HCT116 (cell line): ENCODE data around the gene DNMT1. TPM values are rescaled to one million over a fixed set of nuclear protein-coding genes. Genes with fewer than 3 reads are reported as not detected.
A peak's percentile ranks its signal among the peaks of the same experiment; 100 is the strongest.

Source experiments
- ATAC-seq: fragments of 200-7000 bp; cut with Tn5 transposase; 2 replicates; pipeline ENCODE4 v1.9.1; 2020; ENCODE audit warnings: mild to moderate bottlenecking, moderate library complexity
- BruUV-seq: library from RNA; stranded (reverse); fragments of 400-500 nt; replicated peaks from 2 replicates; lab custom pipeline; 2021; lab: Mats Ljungman, UMichigan
- CTCF ChIA-PET: fragments of 300-600 bp; sonication (Branson Sonifier 250); formaldehyde crosslinking; loops from one replicate; lab custom pipeline; 2021; ENCODE audit warnings: antibody characterized with exemption; lab: Charles Lee
- POLR2A ChIA-PET: fragments of 300-600, 350-600 bp; sonication (Branson Sonifier 250); formaldehyde crosslinking; loops from one replicate; lab custom pipeline; 2021; ENCODE audit warnings: antibody characterized with exemption; lab: Charles Lee
- RAD21 ChIA-PET, 2 experiments: fragments of 300-600 bp; sonication (Branson Sonifier 250); formaldehyde crosslinking; loops; one replicate each; lab custom pipeline; 2023; ENCODE audit warnings: low total read pairs in 2 of 2; ENCODE audit not compliant: uncharacterized antibody in 2 of 2, unreplicated experiment in 2 of 2, low non-redundant PET in 1 of 2; lab: Charles Lee
- DNase-seq: peaks from one replicate; pipeline ENCODE4 v3.0.0-alpha.2; 2010; ENCODE audit warnings: low read depth, low spot score
- H2AFZ ChIP-seq: fragments of 200-600 bp; shearing (Covaris generic), sonication (generic); 2 replicates; pipeline ENCODE4 v1.6.1; 2017; ENCODE audit warnings: low read depth, mixed run types, mixed read lengths, antibody characterized with exemption, low read length; ENCODE audit not compliant: poor library complexity, severe bottlenecking
- H3K27ac ChIP-seq: 2 replicates; pipeline ENCODE4 v1.5.1; 2012; ENCODE audit warnings: low read depth, low read length
- H3K27me3 ChIP-seq: fragments of 200-600 bp; sonication (generic); 2 replicates; pipeline ENCODE4 v1.6.1; 2016; ENCODE audit warnings: mixed run types, low read length, mixed read lengths; ENCODE audit not compliant: insufficient read depth
- H3K36me3 ChIP-seq, 2 experiments: fragments of 200-500 bp in 1 of 2; fragments of 200-600 bp in 1 of 2; sonication (Bioruptor generic) in 1 of 2; sonication (generic) in 1 of 2; 2 replicates each; pipeline versions ENCODE4 v1.5.1 to v1.6.1; 2014 to 2016; ENCODE audit warnings: low read length in 2 of 2, inconsistent platforms in 1 of 2, mixed read lengths in 1 of 2, mixed run types in 1 of 2; ENCODE audit not compliant: insufficient read depth in 2 of 2, control insufficient read depth in 1 of 2
- H3K4me1 ChIP-seq, 2 experiments: fragments of 200-600 bp in 1 of 2; sonication (generic) in 1 of 2; 2 replicates each; pipeline versions ENCODE4 v1.5.1 to v1.6.1; 2012 to 2017; ENCODE audit warnings: low read length in 2 of 2, inconsistent platforms in 1 of 2, mild to moderate bottlenecking in 1 of 2, mixed read lengths in 1 of 2, mixed run types in 1 of 2, moderate library complexity in 1 of 2; ENCODE audit not compliant: insufficient read depth in 2 of 2, control insufficient read depth in 1 of 2
- H3K4me2 ChIP-seq: fragments of 200-600 bp; sonication (generic); 2 replicates; pipeline ENCODE4 v1.6.1; 2017; ENCODE audit warnings: mixed run types, low read length, mixed read lengths
- H3K4me3 ChIP-seq, 2 experiments: fragments of 200-600 bp in 1 of 2; sonication (generic) in 1 of 2; replicated peaks in 1 of 2; 2 replicates each; pipeline ENCODE4 v1.5.1; 2011 to 2016; ENCODE audit warnings: low read length in 2 of 2, control low read depth in 1 of 2, low read depth in 1 of 2, mild to moderate bottlenecking in 1 of 2, mixed read lengths in 1 of 2, mixed run types in 1 of 2
- H3K79me2 ChIP-seq: fragments of 200-600 bp; sonication (generic); 2 replicates; pipeline ENCODE4 v1.6.1; 2017; ENCODE audit warnings: mild to moderate bottlenecking, mixed run types, low read length, moderate library complexity, mixed read lengths; ENCODE audit not compliant: insufficient read depth
- H3K9ac ChIP-seq: fragments of 200-600 bp; sonication (generic); 2 replicates; pipeline ENCODE4 v1.6.1; 2016; ENCODE audit warnings: low read length, mixed read lengths
- H3K9me2 ChIP-seq: fragments of 200-600 bp; sonication (generic), shearing (Covaris generic); 2 replicates; pipeline ENCODE4 v1.6.1; 2017; ENCODE audit warnings: mixed run types, mild to moderate bottlenecking, moderate library complexity; ENCODE audit not compliant: insufficient read depth
- H3K9me3 ChIP-seq, 2 experiments: fragments of 200-500 bp in 1 of 2; fragments of 200-600 bp in 1 of 2; sonication (Bioruptor generic) in 1 of 2; sonication (generic) in 1 of 2; 2 replicates each; pipeline ENCODE4 v1.6.1; 2014 to 2017; ENCODE audit warnings: low read length in 2 of 2, mixed read lengths in 2 of 2, inconsistent platforms in 1 of 2, low read depth in 1 of 2, mild to moderate bottlenecking in 1 of 2, mixed run types in 1 of 2, moderate library complexity in 1 of 2; ENCODE audit not compliant: control insufficient read depth in 1 of 2, insufficient read depth in 1 of 2
- H4K20me1 ChIP-seq: fragments of 200-600 bp; sonication (generic), shearing (Covaris generic); 2 replicates; pipeline ENCODE4 v1.6.1; 2017; ENCODE audit warnings: mixed run types, mild to moderate bottlenecking, moderate library complexity; ENCODE audit not compliant: insufficient read depth
- CBX3 ChIP-seq: IDR thresholded peaks from 2 replicates; pipeline ENCODE4 v1.6.1; 2012; ENCODE audit warnings: low read depth
- CEBPB ChIP-seq: IDR thresholded peaks from 2 replicates; pipeline ENCODE4 v1.6.1; 2012; ENCODE audit warnings: low read depth
- CTCF ChIP-seq, 3 experiments: fragments of 200-600 bp in 1 of 3; sonication (generic) in 1 of 3; IDR thresholded peaks in 2 of 3; conservative IDR thresholded peaks in 1 of 3; 2 replicates each; pipeline ENCODE4 v1.5.1; 2012 to 2017; ENCODE audit warnings: low read depth in 2 of 3, low read length in 2 of 3, antibody characterized with exemption in 1 of 3, borderline replicate concordance in 1 of 3, control low read depth in 1 of 3, mild to moderate bottlenecking in 1 of 3, mixed read lengths in 1 of 3, mixed run types in 1 of 3, moderate library complexity in 1 of 3; ENCODE audit not compliant: insufficient read depth in 1 of 3
- FOSL1 ChIP-seq: IDR thresholded peaks from 2 replicates; pipeline ENCODE4 v1.6.1; 2012; ENCODE audit warnings: low read depth
- RAD21 ChIP-seq: IDR thresholded peaks from 2 replicates; pipeline ENCODE4 v1.6.1; 2012; ENCODE audit warnings: low read depth, mild to moderate bottlenecking
- SIN3A ChIP-seq: IDR thresholded peaks from 2 replicates; pipeline ENCODE4 v1.6.1; 2012; ENCODE audit warnings: low read depth
- TCF7L2 ChIP-seq: IDR thresholded peaks from 2 replicates; pipeline ENCODE4 v1.7.0; 2011; ENCODE audit warnings: borderline replicate concordance, inconsistent platforms; ENCODE audit not compliant: insufficient read depth, insufficient read length; ENCODE audit errors: extremely low read depth
- intact Hi-C: fragments of 100-400 bp; cut with micrococcal nuclease; formaldehyde crosslinking; loops from 2 replicates; pipeline ENCODE4 v1.10.0; 2022
- total RNA-seq: library from RNA; stranded (reverse); gene quantifications from one replicate; pipeline ENCODE4 v1.2.1, GENCODE V29; 2021; ENCODE audit not compliant: unreplicated experiment
- TF ChIP-seq, protein P1 (sequence below): IDR thresholded peaks from 2 replicates; pipeline ENCODE4 v1.6.1; 2011; ENCODE audit warnings: mild to moderate bottlenecking, low read length, moderate library complexity; ENCODE audit not compliant: insufficient replicate concordance; ENCODE audit errors: extremely low read depth

Gene DNMT1
- total RNA-seq, 1 experiment from 2014 or later: 235 TPM

DNA sequence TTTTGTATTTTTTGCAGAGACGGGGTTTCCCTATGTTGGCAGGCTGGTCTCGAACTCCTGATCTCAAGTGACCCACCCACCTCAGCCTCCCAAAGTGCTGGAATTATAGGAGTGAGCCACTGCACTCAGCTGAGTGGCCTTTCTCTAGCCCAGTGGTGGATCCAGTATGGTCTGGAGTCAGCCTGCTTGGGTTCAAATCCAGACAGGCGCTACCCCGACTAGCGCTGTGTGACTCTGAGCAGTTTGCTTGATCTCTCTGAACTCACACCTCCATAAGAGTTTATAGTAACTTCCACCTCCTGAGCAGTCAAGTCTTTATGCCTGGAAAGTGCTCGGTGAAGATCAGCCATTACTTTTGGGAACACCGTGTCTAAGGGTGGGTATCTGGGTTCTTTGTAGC, 25.9 kb upstream of the DNMT1 start:
- Histone ChIP-seq H3K27me3 (no peaks in the 10 kb centered on the region), H3K79me2 (no peaks in the 10 kb centered on the region), H3K4me3 (no peak overlapping the region), H3K36me3 (no peaks in the 10 kb centered on the region), H3K4me1 (peaks cover 0 to 2% of the 10 kb centered on the region in 2 experiments; a peak in 2 of 4 replicates), H2AFZ (no peak overlapping the region), H3K27ac (no peak overlapping the region), H3K9me2 (no peaks in the 10 kb centered on the region), H4K20me1 (no peaks in the 10 kb centered on the region), H3K9me3 (no peaks in the 10 kb centered on the region), H3K9ac (no peak overlapping the region), H3K4me2 (no peak overlapping the region)
- intact Hi-C loops: no loop called here
- ATAC-seq: no peak
- TF ChIP-seq CBX3 (no peak), FOSL1 (no peak), RAD21 (no peak), TCF7L2 (no peak), CTCF (IDR thresholded peaks at IDR 0.05 in 2 of 3, conservative IDR thresholded peaks at IDR 0.05 in 1 of 3; ENCODE audit: borderline replicate concordance in 1 of 3, insufficient read depth in 1 of 3, low read depth in 2 of 3, low read length in 2 of 3) (no peak), SIN3A (no peak), CEBPB (no peak)
- RAD21 ChIA-PET: no interaction called here
- POLR2A ChIA-PET: interaction anchor here (1.4 kb wide), 1 partner anchor 30 kb away, joined by 3 read pairs; no protein-coding TSS in a partner anchor
- no peak for DNase-seq
- BruUV-seq: no TSS peak
- CTCF ChIA-PET: interaction anchor here (1.0 kb wide), 1 partner anchor 8 kb away, joined by 4 read pairs; no protein-coding TSS in a partner anchor

DNA sequence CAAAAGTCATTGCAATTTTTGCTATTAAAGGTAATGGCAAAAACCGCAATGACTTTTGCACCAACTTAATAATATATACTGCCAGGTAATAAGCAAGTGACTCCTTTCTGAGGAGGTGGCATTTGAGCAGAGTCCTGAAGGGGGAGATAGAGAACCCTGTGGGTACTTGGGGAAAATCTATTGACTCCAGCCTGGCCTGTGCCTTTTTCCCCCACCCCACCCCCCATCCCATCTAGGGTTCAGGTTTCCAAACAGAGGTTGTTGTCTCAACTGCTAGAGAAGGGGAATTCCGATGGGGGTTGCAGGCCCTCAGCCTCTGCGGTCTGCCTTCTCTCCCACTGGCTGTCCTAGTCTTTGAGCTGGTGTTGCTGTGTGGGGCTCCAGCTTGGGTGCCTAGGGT, 24.9 kb upstream of the DNMT1 start:
- intact Hi-C loops: loop anchor here (1.0 to 10.0 kb wide), 2 partner anchors 31 to 615 kb away; no protein-coding TSS in a partner anchor

More for the DNA sequence above, 24.9 kb upstream of the DNMT1 start:
- Histone ChIP-seq H3K4me2 (no peak overlapping the region), H3K4me3 (no peak overlapping the region), H3K27ac (no peak overlapping the region), H3K9me3 (no peaks in the 10 kb centered on the region), H3K27me3 (no peaks in the 10 kb centered on the region), H3K36me3 (no peaks in the 10 kb centered on the region), H4K20me1 (no peaks in the 10 kb centered on the region), H3K9ac (no peak overlapping the region), H3K9me2 (no peaks in the 10 kb centered on the region), H3K4me1 (peaks cover 0 to 2% of the 10 kb centered on the region in 2 experiments; a peak in 2 of 4 replicates), H3K79me2 (no peaks in the 10 kb centered on the region), H2AFZ (no peak overlapping the region)
- DNase-seq (no peak), ATAC-seq (peak; percentile 85)
- ChIA-PET RAD21 (no interaction called here), POLR2A (interaction anchor here (1.4 kb wide), 1 partner anchor 31 kb away, joined by 3 read pairs; no protein-coding TSS in a partner anchor), CTCF (interaction anchor here (0.7 to 1.0 kb wide), 5 partner anchors 9 to 215 kb away, joined by 3 to 7 read pairs (median 4); partner anchors contain the start of gene COL5A3)
- BruUV-seq: no TSS peak
- peak; percentile 11 to 61 (median 49); a peak in 5 of 6 replicates for TF ChIP-seq CTCF (IDR thresholded peaks at IDR 0.05 in 2 of 3, conservative IDR thresholded peaks at IDR 0.05 in 1 of 3; ENCODE audit: borderline replicate concordance in 1 of 3, insufficient read depth in 1 of 3, low read depth in 2 of 3, low read length in 2 of 3)
- peak; percentile 27; the same call in 1 of the 2 replicates for TF ChIP-seq RAD21
- TF ChIP-seq, protein P1, sequence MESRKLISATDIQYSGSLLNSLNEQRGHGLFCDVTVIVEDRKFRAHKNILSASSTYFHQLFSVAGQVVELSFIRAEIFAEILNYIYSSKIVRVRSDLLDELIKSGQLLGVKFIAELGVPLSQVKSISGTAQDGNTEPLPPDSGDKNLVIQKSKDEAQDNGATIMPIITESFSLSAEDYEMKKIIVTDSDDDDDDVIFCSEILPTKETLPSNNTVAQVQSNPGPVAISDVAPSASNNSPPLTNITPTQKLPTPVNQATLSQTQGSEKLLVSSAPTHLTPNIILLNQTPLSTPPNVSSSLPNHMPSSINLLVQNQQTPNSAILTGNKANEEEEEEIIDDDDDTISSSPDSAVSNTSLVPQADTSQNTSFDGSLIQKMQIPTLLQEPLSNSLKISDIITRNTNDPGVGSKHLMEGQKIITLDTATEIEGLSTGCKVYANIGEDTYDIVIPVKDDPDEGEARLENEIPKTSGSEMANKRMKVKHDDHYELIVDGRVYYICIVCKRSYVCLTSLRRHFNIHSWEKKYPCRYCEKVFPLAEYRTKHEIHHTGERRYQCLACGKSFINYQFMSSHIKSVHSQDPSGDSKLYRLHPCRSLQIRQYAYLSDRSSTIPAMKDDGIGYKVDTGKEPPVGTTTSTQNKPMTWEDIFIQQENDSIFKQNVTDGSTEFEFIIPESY: no peak
